H1 (cell line): ENCODE data around the gene ABHD4. TPM values are rescaled to one million over a fixed set of nuclear protein-coding genes. Genes with fewer than 3 reads are reported as not detected.
A peak's percentile ranks its signal among the peaks of the same experiment; 100 is the strongest.

Experiments used
- ASH2L ChIP-seq: fragments of 200-600, 300-600 bp; sonication (generic); IDR thresholded peaks from one replicate; pipeline ENCODE4 v1.7.1; 2017; ENCODE audit warnings: low read length
- BCL11A ChIP-seq, 2 experiments: IDR thresholded peaks; one replicate each; pipeline ENCODE4 v1.6.1; 2011; ENCODE audit warnings: low read depth in 2 of 2, low read length in 2 of 2, mild to moderate bottlenecking in 2 of 2
- CBX5 ChIP-seq: fragments of 300-800, 300-1000 bp; sonication (generic); IDR thresholded peaks from 2 replicates; pipeline ENCODE4 v1.7.1; 2016; ENCODE audit warnings: antibody characterized with exemption, low read length, low read depth
- CHD1 ChIP-seq: IDR thresholded peaks from 2 replicates; pipeline ENCODE4 v1.6.1; 2012; ENCODE audit warnings: low read depth, low read length, improper control_type of control experiment
- CHD2 ChIP-seq: IDR thresholded peaks from 2 replicates; pipeline ENCODE4 v1.6.1; 2012; ENCODE audit warnings: low read length, improper control_type of control experiment
- CREB1 ChIP-seq: IDR thresholded peaks from 2 replicates; pipeline ENCODE4 v1.6.1; 2012; ENCODE audit warnings: inconsistent platforms
- E2F6 ChIP-seq: IDR thresholded peaks from 2 replicates; pipeline ENCODE4 v1.6.1; 2012; ENCODE audit warnings: inconsistent platforms
- EGR1 ChIP-seq: IDR thresholded peaks from 2 replicates; pipeline ENCODE4 v1.6.1; 2011; ENCODE audit warnings: low read depth, low read length, borderline replicate concordance
- FOSL1 ChIP-seq: IDR thresholded peaks from 2 replicates; pipeline ENCODE4 v1.6.1; 2011; ENCODE audit warnings: mild to moderate bottlenecking, low read depth, low read length, moderate library complexity; ENCODE audit not compliant: insufficient read depth
- GTF2F1 ChIP-seq: IDR thresholded peaks from 2 replicates; pipeline ENCODE4 v1.6.1; 2012; ENCODE audit warnings: low read depth, low read length, improper control_type of control experiment, borderline replicate concordance
- KDM4A ChIP-seq: IDR thresholded peaks from one replicate; pipeline ENCODE4 v1.7.1; 2012; ENCODE audit warnings: low read depth, mild to moderate bottlenecking, moderate library complexity, low read length, inconsistent platforms; ENCODE audit not compliant: severe bottlenecking
- MAFK ChIP-seq: IDR thresholded peaks from 2 replicates; pipeline ENCODE4 v1.6.1; 2012; ENCODE audit warnings: low read depth, mild to moderate bottlenecking, improper control_type of control experiment, low read length
- NRF1 ChIP-seq: IDR thresholded peaks from 2 replicates; pipeline ENCODE4 v1.6.1; 2011; ENCODE audit warnings: mild to moderate bottlenecking, low read depth, low read length, improper control_type of control experiment
- PHF8 ChIP-seq: fragments of 200-600 bp; sonication (generic); conservative IDR thresholded peaks from 2 replicates; pipeline ENCODE4 v1.7.1; 2012; ENCODE audit warnings: low read depth, mild to moderate bottlenecking, inconsistent platforms, low read length, moderate library complexity
- POU5F1 ChIP-seq: IDR thresholded peaks from 2 replicates; pipeline ENCODE4 v1.6.1; 2011; ENCODE audit warnings: low read depth, mild to moderate bottlenecking, low read length, moderate library complexity
- RBBP5 ChIP-seq: IDR thresholded peaks from 2 replicates; pipeline ENCODE4 v1.7.1; 2012; ENCODE audit warnings: low read depth, mild to moderate bottlenecking, inconsistent platforms, low read length, moderate library complexity, borderline replicate concordance
- RXRA ChIP-seq: IDR thresholded peaks from 2 replicates; pipeline ENCODE4 v1.6.1; 2011; ENCODE audit warnings: low read depth, mild to moderate bottlenecking, low read length, moderate library complexity; ENCODE audit not compliant: insufficient read depth
- SIN3A ChIP-seq, 2 experiments: IDR thresholded peaks in 1 of 2; conservative IDR thresholded peaks in 1 of 2; 2 replicates each; pipeline ENCODE4 v1.6.1; 2011 to 2012; ENCODE audit warnings: low read length in 2 of 2, improper control_type of control experiment in 1 of 2, low read depth in 1 of 2, mild to moderate bottlenecking in 1 of 2
- TAF1 ChIP-seq: IDR thresholded peaks from 2 replicates; pipeline ENCODE4 v1.6.1; 2011; ENCODE audit warnings: mild to moderate bottlenecking, low read depth, low read length
- TAF7 ChIP-seq: optimal IDR thresholded peaks from 2 replicates; pipeline ENCODE3; 2011; ENCODE audit warnings: low read depth, mild to moderate bottlenecking, inconsistent platforms, low read length, moderate library complexity, borderline replicate concordance
- polyA plus RNA-seq, 7 experiments: library from polyadenylated mRNA; depleted of rRNA in 3 of 7; stranded (reverse) in 5 of 7; unstranded in 2 of 7; fragments of >200 nt in 5 of 7; fragments of 200-250 nt in 2 of 7; gene quantifications; 1 replicate in 5 of 7; 2 replicates in 1 of 7; 4 replicates in 1 of 7; pipeline versions ENCODE4 v1.2.1 to v1.2.3, GENCODE V29; 2011 to 2013; ENCODE audit warnings: missing spikeins in 2 of 7, mixed read lengths in 2 of 7
- total RNA-seq: library from RNA; stranded (reverse); fragmentation: NEBNext Ultra II Directional; extraction: Animal tissue kit (Norgen Biotek cat#: 25700); gene quantifications from 2 replicates; pipeline ENCODE4 v1.2.1, GENCODE V29; 2021

ABHD4 gene
- total and polyA plus RNA-seq, 2 of the 8 experiments (the other 6 are each of a cell fraction or from before 2014, with no cell fraction given): 32.4 to 42.9 TPM

GRCh38 chr14:22589096-22589839, 8.8 kb upstream of the ABHD4 start, which contains the start of gene DAD1 (continued):
- TF ChIP-seq CREB1: peak; percentile 61; the same call in 1 of the 2 replicates
- TF ChIP-seq TAF7: no peak
- peak; percentile 79 for TF ChIP-seq TAF1
- TF ChIP-seq MAFK: no peak
- no peak for TF ChIP-seq CHD1
- no peak for TF ChIP-seq RXRA
- 0 out of 2 replicates have a peak, but pooled peaks have one; percentile 63 for TF ChIP-seq PHF8
- TF ChIP-seq CHD2: no peak
- peak; percentile 96 for TF ChIP-seq NRF1
- no peak for TF ChIP-seq E2F6
- no peak for TF ChIP-seq POU5F1
- no peak for TF ChIP-seq RBBP5
- TF ChIP-seq ASH2L: peak; percentile 82
- TF ChIP-seq KDM4A: peak; percentile 22
- TF ChIP-seq GTF2F1: no peak
- peak; percentile 28; the same call in 1 of the 2 replicates for TF ChIP-seq EGR1
- TF ChIP-seq CBX5: no peak
- TF ChIP-seq BCL11A (IDR thresholded peaks at IDR 0.05; ENCODE audit: low read depth in 2 of 2, low read length in 2 of 2): no peak
- no peak for TF ChIP-seq FOSL1
- peak; percentile 80 to 96 for TF ChIP-seq SIN3A (conservative IDR thresholded peaks at IDR 0.05 in 1 of 2, IDR thresholded peaks at IDR 0.05 in 1 of 2; ENCODE audit: low read depth in 1 of 2, low read length in 2 of 2)
